Mucosa of descending colon (tissue), 3 donors: ENCODE measurements around the gene CETN2. TPM values are rescaled to one million over a fixed set of nuclear protein-coding genes. Genes with fewer than 3 reads are reported as not detected.

Experiments
- ATAC-seq: fragments of 200-7000 bp; cut with Tn5 transposase; one replicate; pipeline ENCODE4 v1.9.1; 2020; ENCODE audit warnings: mild to moderate bottlenecking, moderate library complexity
- DNase-seq, 3 donors: peaks; one replicate each; pipeline ENCODE4 v3.0.0-alpha.2; 2020
- H3K36me3 ChIP-seq: fragments of 200-600 bp; one replicate; pipeline ENCODE4 v1.8.0; 2021; ENCODE audit warnings: low read depth, mild to moderate bottlenecking
- H3K4me1 ChIP-seq: fragments of 200-600 bp; one replicate; pipeline ENCODE4 v1.8.0; 2021; ENCODE audit warnings: low read depth, mild to moderate bottlenecking
- H3K4me3 ChIP-seq: fragments of 200-600 bp; one replicate; pipeline ENCODE4 v1.8.0; 2021; ENCODE audit warnings: mild to moderate bottlenecking
- H3K9me3 ChIP-seq: fragments of 200-600 bp; one replicate; pipeline ENCODE4 v1.8.0; 2021; ENCODE audit warnings: mild to moderate bottlenecking
- CTCF ChIP-seq: fragments of 200-600 bp; IDR thresholded peaks from one replicate; pipeline ENCODE4 v1.8.0; 2022; ENCODE audit warnings: antibody characterized with exemption, mild to moderate bottlenecking
- intact Hi-C, 2 donors: fragments of 100-400 bp; cut with DNase I in 1 of 2; cut with micrococcal nuclease in 1 of 2; formaldehyde crosslinking; loops; one replicate each; pipeline versions ENCODE4 v1.11.0 to v1.11.1; 2022; cut with DNase I, micrococcal nuclease
- long read RNA-seq, 2 donors: library from polyadenylated mRNA; unstranded; transcript quantifications; one replicate each; pipeline ENCODE4 v2.0.0, GENCODE V29; 2019 to 2021
- total RNA-seq, 3 donors: library from RNA; stranded (reverse); fragmentation: NEBNext Ultra II Directional in 2 of 3; extraction: Animal tissue kit (Norgen Biotek cat#: 25700) in 2 of 3; gene quantifications; one replicate each; pipeline versions ENCODE4 v1.2.1 to v1.2.4, GENCODE V29; 2021 to 2023
- donor health status: DM: no; HTN: no; CAD: no; lungs with moderate emphysema.
- donor health status: DM: no; HTN: no; CAD: no.
- donor health status: DM: no; HTN: yes; CAD: no.

CETN2 gene
- 10 to 100 TPM; 10.9 to 25.3 (median 17.7) TPM for total RNA-seq
- long read RNA-seq, donor 1, transcript CETN2-201 (5 exons, 1,454 nt) = major isoform, 15 of 16 reads
- long read RNA-seq, donor 1, partial matches to known transcripts = 1 of 16 reads
- long read RNA-seq, donor 1, other reads (novel, unspliced or antisense) = 0 of 16 reads
- long read RNA-seq, donor 2, partial matches to known transcripts = 3 of 6 reads
- long read RNA-seq, donor 2, other reads (novel, unspliced or antisense) = 0 of 6 reads

DNA sequence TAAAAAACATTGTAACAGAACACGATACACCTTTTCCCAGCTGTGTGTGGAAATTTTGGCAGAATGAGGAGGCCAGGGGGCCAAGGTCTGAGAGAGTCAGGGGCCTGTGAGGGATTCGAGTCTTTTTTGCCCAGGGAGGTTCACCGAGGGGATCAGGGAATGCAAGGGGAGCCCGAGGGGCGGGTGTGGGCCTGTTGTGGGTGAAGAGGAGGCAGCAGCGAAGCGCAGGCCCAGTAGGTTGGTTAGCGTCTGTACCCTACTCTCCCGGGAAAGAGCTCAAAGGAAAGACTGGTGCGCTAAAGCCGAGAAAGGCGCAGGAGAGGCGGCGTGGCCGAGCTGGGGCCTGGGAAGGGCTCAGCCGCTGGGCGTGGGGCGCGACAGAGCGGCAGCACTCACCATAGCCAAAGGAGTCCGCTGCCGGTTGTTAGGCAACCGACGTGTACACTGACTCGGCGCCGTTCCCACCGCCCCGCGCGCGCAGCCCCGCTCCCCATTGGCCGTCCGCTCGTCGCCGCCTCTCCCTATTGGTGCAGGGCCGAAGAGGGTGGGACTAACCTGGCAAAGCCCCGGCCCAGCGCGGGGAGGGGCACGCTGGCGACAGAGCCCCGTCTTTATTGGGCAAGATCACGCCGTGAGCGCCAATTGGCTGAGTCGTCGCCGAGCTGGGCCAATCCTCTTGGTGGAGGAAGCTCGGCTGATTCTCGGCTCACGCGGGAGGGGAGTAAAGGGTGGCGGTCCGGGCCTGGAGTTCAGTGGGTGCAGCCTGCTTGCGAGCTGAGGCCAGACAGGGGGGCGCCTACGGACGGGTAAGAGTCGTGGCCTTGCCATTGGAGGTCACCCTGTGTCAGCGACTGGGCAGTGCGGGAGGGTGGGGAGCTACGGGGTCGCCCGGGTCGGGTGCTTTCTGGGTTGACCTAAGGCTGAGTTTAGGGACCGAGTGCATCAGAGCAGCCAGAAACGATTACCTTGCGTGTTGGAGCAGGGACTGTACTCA, at the start of gene CETN2, which contains the start of gene NSDHL:
TSS of gene CETN2 (minus strand) at position 446 of the 994 bp plus-strand sequence. CDS start at position 399, 47 bp downstream.
TSS of gene NSDHL (plus strand) at position 752 of the 994 bp plus-strand sequence. CDS start 15,262 bp downstream, outside the sequence.
- intact Hi-C loops = no loop called here
- Histone ChIP-seq H3K9me3 (no peaks in the 10 kb centered on the region), H3K36me3 (no peaks in the 10 kb centered on the region), H3K4me1 (no peaks in the 10 kb centered on the region), H3K4me3 (peak within 1 kb of the TSS; percentile 40)
- TF ChIP-seq CTCF = no peak
- ATAC-seq = peak; percentile 98
- peak; percentile 93 to 97 (median 96) for DNase-seq

DNA sequence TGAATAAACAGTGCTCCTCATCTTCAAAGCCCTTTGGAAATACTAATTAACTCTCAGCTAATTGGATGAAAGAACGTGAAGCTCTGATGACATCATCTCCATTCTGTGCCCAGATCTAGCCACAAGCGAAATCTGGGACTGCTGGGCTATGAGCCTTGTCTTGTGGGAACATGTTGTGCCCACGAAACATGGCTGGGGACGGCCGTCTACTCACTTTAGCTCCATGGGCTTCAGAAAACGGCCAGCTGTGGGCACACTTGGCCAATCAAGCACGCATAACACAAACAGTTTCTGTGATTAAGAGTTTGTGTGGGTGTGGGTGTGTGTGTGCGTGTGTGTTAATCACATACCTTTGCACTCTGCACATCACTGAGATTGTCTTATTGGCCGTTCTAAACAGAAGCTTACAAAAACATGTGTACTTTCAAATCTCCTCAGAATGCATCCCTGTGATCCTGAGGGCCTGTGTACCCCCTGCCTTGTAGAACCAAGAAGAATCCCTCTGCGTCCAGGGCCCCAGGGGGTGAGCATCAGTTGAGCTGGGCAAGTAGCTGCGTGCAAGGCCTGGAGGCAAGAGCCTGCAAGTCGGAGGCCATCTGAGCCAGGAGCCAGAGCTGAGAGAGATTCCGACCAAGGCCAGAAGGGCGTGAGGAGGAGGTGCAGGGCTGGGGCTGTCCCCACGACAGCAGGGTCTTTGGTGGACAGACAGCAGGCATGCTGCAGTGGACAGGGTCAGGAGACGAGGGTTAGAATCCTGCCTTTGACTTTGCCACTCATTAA, 48.6 kb upstream of the CETN2 start:
- H3K4me3 ChIP-seq = no peak overlapping the region
- no peaks in the 10 kb centered on the region for H3K4me1 ChIP-seq
- no peaks in the 10 kb centered on the region for H3K9me3 ChIP-seq
- no peaks in the 10 kb centered on the region for H3K36me3 ChIP-seq
- ATAC-seq (no peak), DNase-seq (no peak)
- TF ChIP-seq CTCF = no peak
- intact Hi-C loops = no loop called here

- no peak overlapping the region for H3K4me3 ChIP-seq
- ATAC-seq (no peak), DNase-seq (peak in 1 of 3 donors; percentile 10)
- TF ChIP-seq CTCF = no peak
- no peaks in the 10 kb centered on the region for H3K4me1 ChIP-seq
- H3K36me3 ChIP-seq = no peaks in the 10 kb centered on the region
- intact Hi-C loops = no loop called here
- H3K9me3 ChIP-seq = no peaks in the 10 kb centered on the region
These were observed 46.6 kb upstream of the CETN2 start for GRCh38 chrX:152876931-152877840.

- Histone ChIP-seq H3K9me3 (no peaks in the 10 kb centered on the region), H3K4me3 (no peak overlapping the region), H3K4me1 (no peaks in the 10 kb centered on the region), H3K36me3 (no peaks in the 10 kb centered on the region)
- intact Hi-C loops = no loop called here
- DNase-seq = no peak
- TF ChIP-seq CTCF = no peak
- ATAC-seq = no peak
These were observed 42.8 kb upstream of the CETN2 start for GRCh38 chrX:152873361-152873760.
